Suprapubic skin (tissue), 4 donors: ENCODE data around the gene PANK1. TPM values are rescaled to one million over a fixed set of nuclear protein-coding genes. Genes with fewer than 3 reads are reported as not detected.

Experiments
- DNase-seq, 2 donors: peaks; one replicate each; pipeline ENCODE4 v3.0.0-alpha.2; 2019; ENCODE audit warnings: low spot score in 2 of 2
- H3K27ac ChIP-seq: fragments of 200-600 bp; sonication (generic); one replicate; pipeline ENCODE4 v1.5.1; 2019
- H3K27me3 ChIP-seq: fragments of 200-600 bp; sonication (generic); one replicate; pipeline ENCODE4 v1.5.1; 2019
- H3K36me3 ChIP-seq: fragments of 200-600 bp; sonication (generic); one replicate; pipeline ENCODE4 v1.5.1; 2019
- H3K4me1 ChIP-seq: fragments of 200-600 bp; sonication (generic); one replicate; pipeline ENCODE4 v1.5.1; 2019
- H3K4me3 ChIP-seq: fragments of 200-600 bp; sonication (generic); one replicate; pipeline ENCODE4 v1.5.1; 2019; ENCODE audit warnings: mild to moderate bottlenecking
- H3K9me3 ChIP-seq: fragments of 200-600 bp; sonication (generic); one replicate; pipeline ENCODE4 v1.5.1; 2019
- CTCF ChIP-seq, 2 donors: fragments of 200-600 bp in 1 of 2; fragments of 450-650 bp in 1 of 2; sonication (generic) in 1 of 2; IDR thresholded peaks; one replicate each; pipeline ENCODE4 v1.5.1; 2016 to 2019; ENCODE audit warnings: antibody characterized with exemption in 2 of 2, mild to moderate bottlenecking in 1 of 2, moderate library complexity in 1 of 2
- EP300 ChIP-seq: sonication (generic); formaldehyde crosslinking; IDR thresholded peaks from one replicate; pipeline ENCODE4 v1.6.1; 2017; ENCODE audit warnings: antibody characterized with exemption
- POLR2A ChIP-seq, 2 donors: fragments of 450-650 bp; IDR thresholded peaks; one replicate each; pipeline ENCODE4 v1.6.1; 2017; ENCODE audit warnings: antibody characterized with exemption in 2 of 2, mild to moderate bottlenecking in 2 of 2, moderate library complexity in 2 of 2
- POLR2AphosphoS5 ChIP-seq, 3 donors: sonication (generic); formaldehyde crosslinking; IDR thresholded peaks; one replicate each; pipeline ENCODE4 v1.6.1; 2017; ENCODE audit warnings: antibody characterized with exemption in 3 of 3
- WGBS: methylation state at CpG from one replicate; pipeline ENCODE4 v1.1.5; 2018; 5-methylcytosine and 5-hydroxymethylcytosine counted together
- total RNA-seq, 4 donors: library from RNA; depleted of rRNA; stranded (reverse); fragments of >200 nt; gene quantifications; one replicate each; pipeline ENCODE4 v1.1.0, GENCODE V29; 2016

The PANK1 gene
- total RNA-seq, 4 donors from 2014 or later, result 8.2 to 43.1 (median 33.1) TPM

- no peak for DNase-seq
- peaks cover 11% of the 10 kb centered on the region for H3K4me1 ChIP-seq
- H3K36me3 ChIP-seq, result no peaks in the 10 kb centered on the region
- TF ChIP-seq EP300, result no peak
- TF ChIP-seq POLR2AphosphoS5 (IDR thresholded peaks at IDR 0.05), result no peak
- TF ChIP-seq POLR2A (IDR thresholded peaks at IDR 0.05), result no peak
- TF ChIP-seq CTCF (IDR thresholded peaks at IDR 0.05), result no peak
- H3K27me3 ChIP-seq, result no peaks in the 10 kb centered on the region
- 84% methylated on average over 7 of the region's 7 CpGs for WGBS
- no peak overlapping the region for H3K27ac ChIP-seq
- no peaks in the 10 kb centered on the region for H3K9me3 ChIP-seq
- H3K4me3 ChIP-seq, result no peak overlapping the region
These were observed 89.2 kb downstream of the PANK1 start for GRCh38 chr10:89555688-89556445.

- no peak overlapping the region for H3K4me3 ChIP-seq
- WGBS, result 81% methylated on average over 1 of the region's 1 CpG
- H3K27me3 ChIP-seq, result no peaks in the 10 kb centered on the region
- H3K9me3 ChIP-seq, result no peaks in the 10 kb centered on the region
- peaks cover 11% of the 10 kb centered on the region for H3K4me1 ChIP-seq
- no peak for TF ChIP-seq POLR2AphosphoS5 (IDR thresholded peaks at IDR 0.05)
- TF ChIP-seq EP300, result no peak
- TF ChIP-seq POLR2A (IDR thresholded peaks at IDR 0.05), result no peak
- no peak for TF ChIP-seq CTCF (IDR thresholded peaks at IDR 0.05)
- no peak for DNase-seq
- no peaks in the 10 kb centered on the region for H3K36me3 ChIP-seq
- no peak overlapping the region for H3K27ac ChIP-seq
These were observed 90.6 kb downstream of the PANK1 start for GRCh38 chr10:89554433-89554832.

GRCh38 chr10:89553064-89553734 is 91.8 kb downstream of the PANK1 start:
- WGBS, result 39% methylated on average over 5 of the region's 5 CpGs
- Histone ChIP-seq H3K9me3 (no peaks in the 10 kb centered on the region), H3K36me3 (no peaks in the 10 kb centered on the region), H3K27ac (peak overlapping the region; percentile 41), H3K4me1 (peaks cover 11% of the 10 kb centered on the region), H3K4me3 (no peak overlapping the region), H3K27me3 (no peaks in the 10 kb centered on the region)
- no peak for DNase-seq
- no peak for TF ChIP-seq POLR2A (IDR thresholded peaks at IDR 0.05)
- no peak for TF ChIP-seq EP300
- no peak for TF ChIP-seq POLR2AphosphoS5 (IDR thresholded peaks at IDR 0.05)
- TF ChIP-seq CTCF (IDR thresholded peaks at IDR 0.05), result no peak

- WGBS, result 84% methylated on average over 4 of the region's 4 CpGs
- Histone ChIP-seq H3K27ac (peak overlapping the region; percentile 41), H3K4me1 (peaks cover 11% of the 10 kb centered on the region), H3K27me3 (no peaks in the 10 kb centered on the region), H3K4me3 (no peak overlapping the region), H3K9me3 (no peaks in the 10 kb centered on the region), H3K36me3 (no peaks in the 10 kb centered on the region)
- no peak for TF ChIP-seq CTCF (IDR thresholded peaks at IDR 0.05)
- no peak for TF ChIP-seq POLR2A (IDR thresholded peaks at IDR 0.05)
- TF ChIP-seq EP300, result no peak
- TF ChIP-seq POLR2AphosphoS5 (IDR thresholded peaks at IDR 0.05), result no peak
- DNase-seq, result no peak
These were observed 92.8 kb downstream of the PANK1 start for GRCh38 chr10:89552213-89552612.

- Histone ChIP-seq H3K4me3 (no peak overlapping the region), H3K27ac (no peak overlapping the region), H3K36me3 (no peaks in the 10 kb centered on the region), H3K4me1 (peaks cover 11% of the 10 kb centered on the region), H3K9me3 (no peaks in the 10 kb centered on the region), H3K27me3 (no peaks in the 10 kb centered on the region)
- 71% methylated on average over 5 of the region's 5 CpGs for WGBS
- no peak for DNase-seq
- no peak for TF ChIP-seq CTCF (IDR thresholded peaks at IDR 0.05)
- TF ChIP-seq POLR2A (IDR thresholded peaks at IDR 0.05), result no peak
- TF ChIP-seq POLR2AphosphoS5 (IDR thresholded peaks at IDR 0.05), result no peak
- no peak for TF ChIP-seq EP300
These were observed 94.5 kb downstream of the PANK1 start for GRCh38 chr10:89550509-89550908.
